GM21737 (cell line): ENCODE data around the gene ARHGDIA.

Experiments used
- ATAC-seq: cut with Tn5 transposase; IDR thresholded peaks from one replicate; pipeline ENCODE4 v1.9.1; 2021; ENCODE audit warnings: mild to moderate bottlenecking, moderate library complexity; ENCODE audit not compliant: unreplicated experiment

The ARHGDIA gene

DNA sequence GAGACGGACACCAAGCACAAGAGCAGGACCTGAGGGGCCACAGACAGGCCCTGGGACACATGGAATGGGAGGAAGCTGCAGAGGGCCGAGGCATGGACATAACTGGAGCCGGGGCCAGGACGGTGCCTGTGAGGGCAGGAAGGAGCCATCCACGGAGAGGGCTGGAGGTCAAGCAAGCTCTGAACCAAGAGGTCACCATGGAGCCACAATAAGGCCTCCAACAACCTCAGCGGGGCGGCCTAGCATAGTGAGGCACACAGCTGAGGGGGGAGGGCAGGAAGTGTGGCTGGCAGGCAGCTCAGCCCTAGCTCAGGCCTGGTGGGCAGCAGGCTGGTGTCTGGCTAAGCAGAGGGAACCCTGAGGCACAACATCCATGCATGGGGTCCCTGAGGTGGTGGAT lies 42.5 kb downstream of the ARHGDIA start:
- ATAC-seq: no peak

DNA sequence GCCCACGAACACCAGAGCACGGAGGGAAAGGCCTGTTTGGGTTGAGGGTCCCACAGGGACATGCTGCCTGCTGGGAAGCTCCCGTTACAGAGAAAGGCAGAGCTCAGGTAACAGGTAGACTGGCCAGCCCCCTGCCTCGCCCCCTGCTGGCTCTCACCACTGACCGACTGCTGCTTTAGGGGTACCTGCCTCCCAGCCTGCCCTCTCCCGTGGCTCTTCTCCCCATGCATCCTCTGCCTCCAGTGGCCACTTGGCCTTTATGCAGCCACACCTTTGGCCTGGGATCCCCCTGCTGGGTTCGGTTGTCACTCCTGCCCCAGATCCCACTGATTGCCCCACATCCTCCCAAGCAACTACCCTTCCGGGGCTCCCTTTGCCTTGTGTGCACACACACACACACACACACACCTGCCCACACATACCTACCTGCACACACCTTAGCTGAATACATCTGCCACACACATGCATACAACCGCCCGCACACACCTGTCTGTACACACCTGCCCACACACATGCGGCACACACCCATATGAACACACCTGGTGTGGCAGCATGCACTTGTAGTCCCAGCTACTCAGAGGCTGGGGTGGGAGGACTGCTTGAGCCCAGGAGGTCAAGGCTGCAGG lies 45.2 kb downstream of the ARHGDIA start:
- ATAC-seq: no peak

DNA sequence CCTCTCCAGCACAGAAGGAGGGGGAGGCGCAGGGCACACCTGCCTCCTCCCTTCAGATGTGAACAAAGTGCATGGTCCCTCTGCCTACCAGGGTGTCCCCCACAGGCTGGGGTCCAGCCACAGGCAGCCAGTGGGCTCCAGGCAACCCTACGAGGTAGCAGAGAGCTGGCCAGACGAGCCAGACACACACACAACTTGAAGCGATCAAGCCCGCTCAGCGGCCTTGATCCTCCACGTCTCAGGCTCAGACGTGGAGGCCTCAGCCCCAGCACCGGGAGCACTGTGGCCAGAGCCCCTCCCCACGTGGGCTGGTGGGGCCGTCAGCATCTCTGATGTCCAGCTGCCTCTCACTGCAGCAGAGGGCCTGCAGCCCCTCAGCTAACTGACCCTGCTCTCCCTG lies 46.5 kb downstream of the ARHGDIA start:
- no peak for ATAC-seq

DNA sequence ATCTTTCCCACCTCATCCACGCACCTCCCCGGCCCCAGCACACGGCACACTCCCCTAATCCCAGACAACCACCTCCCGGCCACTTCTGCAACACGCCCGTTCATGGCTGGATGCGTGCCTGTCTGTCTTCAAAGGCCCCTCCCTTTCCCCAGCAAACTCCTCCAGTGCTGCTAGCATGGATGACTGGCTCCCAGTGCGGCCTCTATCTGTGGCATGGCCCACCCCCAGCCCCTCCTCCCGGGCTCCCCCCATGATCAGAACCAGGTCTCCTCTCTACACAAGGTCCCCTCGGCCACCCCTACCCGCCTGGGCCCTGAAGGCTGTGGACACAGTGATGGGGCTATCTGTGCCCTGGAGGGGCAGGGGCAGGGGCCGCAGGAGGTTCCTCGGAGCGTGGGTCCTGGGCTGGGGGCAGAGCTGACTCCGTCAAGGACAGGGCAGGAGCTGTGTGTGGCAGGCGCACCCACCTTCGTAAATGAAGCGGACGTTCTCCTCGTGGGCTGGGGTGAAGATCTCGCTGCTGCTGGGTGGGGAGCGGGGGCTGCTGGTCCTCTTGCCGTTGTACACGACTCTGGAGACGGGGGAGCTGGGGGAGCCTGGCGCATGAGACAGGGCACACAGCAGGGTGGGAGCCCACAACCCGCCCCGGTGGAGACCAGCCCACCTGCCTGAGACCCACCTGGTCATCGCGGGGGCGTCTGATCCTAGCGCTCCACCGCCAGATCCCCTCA lies 47.2 kb downstream of the ARHGDIA start:
- no peak for ATAC-seq

DNA sequence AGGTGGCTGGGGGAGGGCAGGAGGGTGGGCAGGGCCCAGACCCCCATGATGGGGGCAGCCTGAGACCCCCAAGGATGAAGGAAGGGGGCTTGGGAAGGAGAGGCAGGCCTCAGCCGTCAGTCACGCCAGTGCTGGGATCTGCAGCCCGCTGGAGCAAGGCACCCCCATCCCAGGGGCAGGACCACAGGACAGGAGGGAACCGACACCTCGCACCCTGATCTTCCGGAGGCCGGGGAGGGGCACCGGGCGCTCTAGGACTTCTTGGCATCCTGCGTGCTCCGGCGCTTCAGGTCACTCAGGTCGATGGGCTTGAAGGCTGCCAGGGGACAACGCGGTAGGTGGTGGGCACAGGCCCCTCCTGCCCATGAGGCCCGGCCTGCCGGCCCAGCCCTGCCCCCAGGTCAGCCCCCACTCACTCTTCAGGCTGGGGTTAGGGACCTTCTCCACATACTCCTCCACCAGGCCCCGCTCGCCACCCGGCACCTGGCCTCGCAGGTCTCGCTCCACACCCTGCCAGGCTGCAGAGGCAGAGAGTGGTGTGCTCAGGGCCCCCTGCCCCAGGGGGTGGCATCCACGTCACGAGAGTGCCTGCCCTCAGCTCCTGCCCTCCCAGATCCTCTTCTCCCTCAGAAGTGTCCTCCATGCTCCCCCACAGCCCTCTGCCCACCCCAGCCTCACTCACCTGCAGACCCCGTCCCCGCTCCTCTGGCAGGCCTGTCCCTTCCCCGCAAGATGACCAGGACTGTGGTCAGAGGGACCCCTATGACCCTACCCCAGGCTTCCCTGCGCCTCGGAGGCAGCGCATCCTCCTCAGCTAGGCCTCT lies 47.9 kb downstream of the ARHGDIA start:
- no peak for ATAC-seq

DNA sequence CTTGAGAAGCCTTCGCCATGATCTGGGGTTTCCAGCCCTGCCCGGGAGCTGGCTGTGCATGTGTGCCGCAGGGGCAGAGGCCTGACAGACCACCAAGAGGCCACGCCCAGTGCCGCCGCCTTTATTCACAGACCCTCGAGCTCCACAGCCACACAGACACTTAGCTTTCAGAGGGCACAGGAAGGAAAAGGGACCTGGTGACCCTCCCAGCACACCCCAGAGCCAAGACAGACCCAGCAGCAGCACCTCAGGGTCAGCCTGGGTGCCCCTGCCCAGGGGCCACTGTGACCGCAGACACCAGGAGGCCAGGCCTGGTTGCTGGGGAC lies 48.9 kb downstream of the ARHGDIA start:
- no peak for ATAC-seq

DNA sequence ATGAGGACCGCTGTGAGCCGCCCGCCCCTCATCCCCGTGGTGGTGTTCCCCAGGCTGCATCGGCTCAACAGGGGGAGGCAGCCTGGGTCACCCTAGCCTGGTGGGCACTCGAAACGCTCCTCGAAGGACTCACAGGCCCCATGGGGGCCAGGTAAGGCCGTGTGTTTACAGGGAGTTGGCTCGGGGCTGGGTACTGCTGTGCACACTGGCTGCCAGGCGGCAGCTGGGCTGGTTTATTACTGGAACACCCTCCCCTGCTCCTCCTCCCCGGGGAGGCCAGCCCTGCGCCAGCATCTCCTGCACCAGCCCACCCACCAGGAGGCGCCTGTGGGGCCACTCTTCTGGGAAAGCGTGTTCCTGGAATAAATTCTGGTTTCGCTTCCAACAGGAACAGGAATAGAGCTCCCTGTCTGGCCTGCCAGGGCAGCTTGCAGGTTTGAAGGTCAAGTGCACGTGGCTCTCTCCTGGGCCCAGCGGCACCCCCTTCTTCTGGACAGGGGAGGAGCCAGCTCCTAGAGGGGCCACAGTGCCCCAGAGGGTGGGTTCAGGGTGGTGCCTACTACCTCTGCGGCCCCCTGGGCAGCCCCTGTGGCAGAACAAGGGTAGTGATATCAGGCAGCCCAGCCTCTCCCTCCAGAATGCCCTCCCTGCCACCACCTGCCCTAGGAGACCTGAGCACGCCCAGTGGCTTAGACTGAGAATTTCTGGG lies 49.4 kb downstream of the ARHGDIA start:
- ATAC-seq: no peak

DNA sequence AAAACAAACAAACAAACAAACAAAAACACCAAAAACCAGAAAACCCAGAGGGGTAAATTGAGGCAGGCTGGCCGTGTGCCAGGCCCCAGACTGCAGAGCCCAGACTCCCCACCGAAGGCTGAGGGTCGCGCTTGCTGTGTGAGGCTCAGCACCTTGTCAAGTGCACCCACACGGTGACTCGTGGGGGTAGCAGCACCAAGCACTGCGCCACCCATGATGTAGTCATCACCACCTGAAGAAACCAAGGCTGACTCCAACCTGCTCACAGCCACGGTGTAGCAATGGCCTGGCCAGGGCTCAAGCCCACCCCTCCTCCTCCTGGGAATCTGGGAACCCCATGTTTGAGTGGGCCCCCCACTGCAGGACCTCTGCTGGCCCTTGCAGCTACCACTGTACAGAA lies 50.0 kb downstream of the ARHGDIA start:
- ATAC-seq: no peak

DNA sequence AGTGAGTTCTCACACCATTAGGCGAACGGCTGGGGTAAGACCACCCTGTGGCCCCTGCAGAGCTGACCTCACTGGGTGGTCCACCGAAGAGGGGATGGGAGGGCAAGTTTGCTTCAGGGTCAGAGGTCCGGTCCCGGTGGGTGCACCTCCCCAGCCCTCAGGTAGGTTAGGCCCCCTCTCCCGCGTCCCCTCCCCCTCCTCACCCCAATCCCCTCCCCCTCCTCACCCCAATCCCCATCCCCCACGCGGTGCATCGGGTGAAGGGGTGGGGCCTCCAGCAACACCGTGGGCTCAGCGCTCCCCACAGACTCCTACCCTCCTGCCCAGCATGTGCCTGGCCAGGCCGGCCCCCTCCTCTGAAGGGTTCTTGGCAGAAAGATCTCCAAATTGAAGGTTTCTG lies 51.4 kb downstream of the ARHGDIA start:
- ATAC-seq: no peak

DNA sequence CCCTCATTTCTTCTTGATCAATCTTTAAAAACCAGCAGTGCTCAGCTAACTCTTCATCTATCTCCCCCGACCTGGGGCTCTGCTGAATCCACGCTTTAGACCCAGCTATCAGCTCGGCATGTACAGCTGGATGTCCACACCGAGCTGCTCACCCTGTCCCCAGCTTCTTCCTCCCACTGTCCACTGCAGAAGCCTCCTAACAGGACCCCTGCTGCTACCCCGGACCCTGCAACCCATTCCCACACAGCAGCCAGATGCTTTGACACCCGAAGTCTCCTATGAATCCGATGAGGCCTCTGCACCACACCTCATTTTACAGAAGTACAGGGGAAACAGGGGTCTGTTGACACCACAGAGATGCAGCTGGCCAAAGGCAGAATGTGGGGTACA lies 53.4 kb downstream of the ARHGDIA start:
- no peak for ATAC-seq
